ENCODE results near the gene TM4SF4. TPM values are rescaled to one million over a fixed set of nuclear protein-coding genes. Genes with fewer than 3 reads are reported as not detected.

Gene TM4SF4
- total RNA-seq, 1 experiment from 2014 or later: not detected

DNA sequence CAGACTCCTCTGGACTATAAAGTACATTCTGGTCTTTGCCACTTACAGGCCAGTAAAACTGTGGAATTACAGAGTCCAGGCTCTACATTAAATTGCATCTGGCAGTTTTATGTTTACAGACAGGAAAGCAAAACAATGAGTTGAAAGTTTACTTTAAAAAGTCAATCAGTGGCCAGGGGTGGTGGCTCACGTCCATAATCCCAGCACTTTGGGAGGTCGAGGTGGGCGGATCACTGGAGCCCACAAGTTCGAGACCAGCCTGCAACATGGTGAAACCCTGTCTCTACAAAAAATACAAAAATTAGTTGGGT, 53.8 kb downstream of the TM4SF4 start:
- no peak overlapping the region for H4K91ac ChIP-seq (ENCODE audit: insufficient read length, low read depth, low read length)
- H3K9me3 ChIP-seq (ENCODE audit: control insufficient read depth, low read depth, low read length): no peaks in the 10 kb centered on the region
- no peaks in the 10 kb centered on the region for H3K79me1 ChIP-seq (ENCODE audit: insufficient read depth, low read depth, low read length, poor library complexity, severe bottlenecking)
- H3K4ac ChIP-seq (ENCODE audit: low read depth, low read length): no peak overlapping the region
- no peak overlapping the region for H2AFZ ChIP-seq (ENCODE audit: low read length)
- no peaks in the 10 kb centered on the region for H3K23me2 ChIP-seq (ENCODE audit: insufficient read length, low read depth, low read length, poor library complexity, severe bottlenecking)
- Mint-ChIP-seq H3K27ac (peak overlapping the region in 2 of 3 experiments; percentile 27 to 58; a peak in 1 of 7 replicates), H3K9me3 (no peaks in the 10 kb centered on the region), H3K4me3 (no peak overlapping the region), H3K27me3 (ENCODE audit: low read depth) (no peaks in the 10 kb centered on the region), H3K4me1 (peaks cover 12 to 14% of the 10 kb centered on the region in 2 experiments), H3K36me3 (ENCODE audit: insufficient read depth in 1 of 3, low read depth in 3 of 3) (peaks cover 3 to 21% (median 16%) of the 10 kb centered on the region in 3 experiments; a peak in 6 of 7 replicates)
- DNase-seq: no peak
- H2BK15ac ChIP-seq (ENCODE audit: low read depth, low read length): no peak overlapping the region
- H2BK12ac ChIP-seq (ENCODE audit: insufficient read length, low read depth, low read length): no peak overlapping the region
- H3K4me1 ChIP-seq (ENCODE audit: insufficient read depth, low read length): no peaks in the 10 kb centered on the region; the same call in 1 of the 2 replicates
- H3T11ph ChIP-seq (ENCODE audit: low read length): no peak overlapping the region
- no CpG with 5 or more reads among the region's 4 CpGs for WGBS (ENCODE audit: extremely low coverage, insufficient read length, low lambda C conversion rate)
- TF ChIP-seq, protein P1, sequence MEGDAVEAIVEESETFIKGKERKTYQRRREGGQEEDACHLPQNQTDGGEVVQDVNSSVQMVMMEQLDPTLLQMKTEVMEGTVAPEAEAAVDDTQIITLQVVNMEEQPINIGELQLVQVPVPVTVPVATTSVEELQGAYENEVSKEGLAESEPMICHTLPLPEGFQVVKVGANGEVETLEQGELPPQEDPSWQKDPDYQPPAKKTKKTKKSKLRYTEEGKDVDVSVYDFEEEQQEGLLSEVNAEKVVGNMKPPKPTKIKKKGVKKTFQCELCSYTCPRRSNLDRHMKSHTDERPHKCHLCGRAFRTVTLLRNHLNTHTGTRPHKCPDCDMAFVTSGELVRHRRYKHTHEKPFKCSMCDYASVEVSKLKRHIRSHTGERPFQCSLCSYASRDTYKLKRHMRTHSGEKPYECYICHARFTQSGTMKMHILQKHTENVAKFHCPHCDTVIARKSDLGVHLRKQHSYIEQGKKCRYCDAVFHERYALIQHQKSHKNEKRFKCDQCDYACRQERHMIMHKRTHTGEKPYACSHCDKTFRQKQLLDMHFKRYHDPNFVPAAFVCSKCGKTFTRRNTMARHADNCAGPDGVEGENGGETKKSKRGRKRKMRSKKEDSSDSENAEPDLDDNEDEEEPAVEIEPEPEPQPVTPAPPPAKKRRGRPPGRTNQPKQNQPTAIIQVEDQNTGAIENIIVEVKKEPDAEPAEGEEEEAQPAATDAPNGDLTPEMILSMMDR (conservative IDR thresholded peaks at IDR 0.05): no peak
- no peaks in the 10 kb centered on the region for H3K79me2 ChIP-seq (ENCODE audit: insufficient read depth, low read length)
- no peak overlapping the region for H3K4me2 ChIP-seq (ENCODE audit: insufficient read depth, insufficient read length, low read length)
- H4K5ac ChIP-seq (ENCODE audit: insufficient read length, low read depth, low read length): no peak overlapping the region
- H4K8ac ChIP-seq (replicated peaks; ENCODE audit: insufficient read length, low read depth, low read length): no peak overlapping the region
- no peak overlapping the region for H2BK120ac ChIP-seq (ENCODE audit: low read depth, low read length, poor library complexity, severe bottlenecking)
- H4K20me1 ChIP-seq (ENCODE audit: control insufficient read depth, insufficient read depth, insufficient read length): no peaks in the 10 kb centered on the region
- H2BK20ac ChIP-seq (ENCODE audit: low read depth, low read length, poor library complexity, severe bottlenecking): no peak overlapping the region
- no peak overlapping the region for H3K23ac ChIP-seq (ENCODE audit: insufficient read length, low read depth, low read length)
- no peak overlapping the region for H3K9ac ChIP-seq (ENCODE audit: extremely low read depth, insufficient read length, low read length)
- H3K14ac ChIP-seq (ENCODE audit: insufficient read depth, low read length): no peak overlapping the region
- H3K27me3 ChIP-seq (ENCODE audit: insufficient read depth, low read length): no peaks in the 10 kb centered on the region
- no peak overlapping the region for H3K18ac ChIP-seq (ENCODE audit: insufficient read length, low read depth, low read length)
- H2BK5ac ChIP-seq (ENCODE audit: insufficient read length, low read length): no peak overlapping the region
- no peak overlapping the region for H3K56ac ChIP-seq (ENCODE audit: insufficient read length, low read depth, low read length)
- no peak overlapping the region for H2AK5ac ChIP-seq (ENCODE audit: insufficient read length, low read length)
- H3K27ac ChIP-seq (ENCODE audit: insufficient read length, low read depth, low read length): no peak overlapping the region
